ENCODE data around the gene OR2J1.
"Not testable (repeated sequence)": the region's sequence is repeated elsewhere in the genome, so short reads cannot be mapped to it uniquely, and the experiment has no call there.

The OR2J1 gene

DNA sequence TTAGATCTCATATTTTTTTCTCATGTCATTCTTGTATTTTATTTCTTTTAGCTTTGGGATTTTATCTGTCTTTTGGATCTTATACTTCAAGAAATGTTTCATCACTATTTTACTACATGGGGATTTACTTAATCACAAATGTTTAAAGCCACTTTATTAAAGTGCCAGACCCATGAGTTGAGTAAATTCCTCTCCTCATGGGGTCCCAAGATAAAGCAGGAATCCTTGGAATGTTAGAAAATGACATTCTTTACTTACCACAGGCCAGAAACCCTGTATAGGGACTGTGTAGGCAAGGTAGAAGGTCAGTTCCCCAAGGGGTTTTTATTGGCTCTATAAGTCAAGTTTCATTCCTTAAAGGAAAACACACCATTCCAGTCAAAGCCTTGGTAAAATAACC, 43.0 kb downstream of the OR2J1 start:
- Histone ChIP-seq H3K4me1 (no peaks in the 10 kb centered on the region), H3K27ac (no peak overlapping the region), H3K4me3 (no peak overlapping the region), H3K36me3 (no peaks in the 10 kb centered on the region), H3K27me3 (no peaks in the 10 kb centered on the region), H3K9me3 (no peaks in the 10 kb centered on the region)
- intact Hi-C loops (cut with DNase I; ENCODE audit: low total_unique reads) = no loop called here
- DNase-seq = no peak
- TF ChIP-seq, protein P1, sequence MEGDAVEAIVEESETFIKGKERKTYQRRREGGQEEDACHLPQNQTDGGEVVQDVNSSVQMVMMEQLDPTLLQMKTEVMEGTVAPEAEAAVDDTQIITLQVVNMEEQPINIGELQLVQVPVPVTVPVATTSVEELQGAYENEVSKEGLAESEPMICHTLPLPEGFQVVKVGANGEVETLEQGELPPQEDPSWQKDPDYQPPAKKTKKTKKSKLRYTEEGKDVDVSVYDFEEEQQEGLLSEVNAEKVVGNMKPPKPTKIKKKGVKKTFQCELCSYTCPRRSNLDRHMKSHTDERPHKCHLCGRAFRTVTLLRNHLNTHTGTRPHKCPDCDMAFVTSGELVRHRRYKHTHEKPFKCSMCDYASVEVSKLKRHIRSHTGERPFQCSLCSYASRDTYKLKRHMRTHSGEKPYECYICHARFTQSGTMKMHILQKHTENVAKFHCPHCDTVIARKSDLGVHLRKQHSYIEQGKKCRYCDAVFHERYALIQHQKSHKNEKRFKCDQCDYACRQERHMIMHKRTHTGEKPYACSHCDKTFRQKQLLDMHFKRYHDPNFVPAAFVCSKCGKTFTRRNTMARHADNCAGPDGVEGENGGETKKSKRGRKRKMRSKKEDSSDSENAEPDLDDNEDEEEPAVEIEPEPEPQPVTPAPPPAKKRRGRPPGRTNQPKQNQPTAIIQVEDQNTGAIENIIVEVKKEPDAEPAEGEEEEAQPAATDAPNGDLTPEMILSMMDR (IDR thresholded peaks at IDR 0.05) = no peak

GRCh38 chr6:29146179-29146578, 46.9 kb downstream of the OR2J1 start:
- Histone ChIP-seq H3K9me3 (no peaks in the 10 kb centered on the region), H3K4me3 (no peak overlapping the region), H3K27ac (no peak overlapping the region), H3K4me1 (no peaks in the 10 kb centered on the region), H3K36me3 (no peaks in the 10 kb centered on the region), H3K27me3 (no peaks in the 10 kb centered on the region)
- DNase-seq = no peak
- intact Hi-C loops (cut with DNase I; ENCODE audit: low total_unique reads) = no loop called here
- TF ChIP-seq, protein P1 (IDR thresholded peaks at IDR 0.05) = no peak

DNA sequence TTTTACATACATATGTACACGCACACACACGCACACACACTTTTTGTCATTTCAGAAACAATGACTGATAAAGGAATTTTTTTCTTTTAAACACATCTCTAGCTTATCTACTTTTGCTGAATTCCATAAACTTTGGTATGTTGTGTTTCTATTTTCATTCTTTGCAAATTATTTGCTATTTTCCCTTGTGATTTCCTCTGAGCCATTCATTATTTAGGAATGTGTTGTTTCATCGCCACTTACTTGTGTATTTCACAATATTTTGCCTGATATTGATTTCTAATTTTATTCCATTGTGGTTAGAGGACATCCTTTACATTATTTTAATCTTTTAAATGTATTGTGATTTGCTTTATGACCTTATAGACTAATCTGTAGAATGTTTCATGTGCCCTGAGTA, 47.8 kb downstream of the OR2J1 start:
- Histone ChIP-seq H3K4me3 (no peak overlapping the region), H3K27me3 (no peaks in the 10 kb centered on the region), H3K9me3 (no peaks in the 10 kb centered on the region), H3K27ac (no peak overlapping the region), H3K36me3 (no peaks in the 10 kb centered on the region), H3K4me1 (no peaks in the 10 kb centered on the region)
- TF ChIP-seq, protein P1 (IDR thresholded peaks at IDR 0.05) = no peak
- intact Hi-C loops (cut with DNase I; ENCODE audit: low total_unique reads) = no loop called here
- no peak for DNase-seq

DNA sequence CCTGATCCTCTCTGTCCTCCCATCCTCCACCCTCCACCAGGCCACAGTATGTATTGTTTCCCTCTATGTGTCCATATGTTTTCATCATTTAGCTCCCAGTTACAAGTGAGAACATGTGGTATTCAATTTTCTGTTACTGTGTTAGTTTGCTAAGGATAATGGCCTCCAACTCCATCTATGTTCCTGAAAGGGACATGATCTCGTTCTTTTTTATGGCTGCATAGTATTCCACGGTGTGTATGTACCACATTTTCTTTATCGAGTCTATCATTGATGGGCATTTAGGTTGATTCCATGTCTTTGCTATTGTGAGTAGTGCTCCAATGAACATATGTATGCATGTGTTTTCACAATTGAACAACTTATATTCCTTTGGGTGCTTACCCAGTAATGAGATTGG, 50.2 kb downstream of the OR2J1 start:
- H3K27me3 ChIP-seq; H3K36me3 ChIP-seq; H3K4me1 ChIP-seq; H3K9me3 ChIP-seq; intact Hi-C loops (cut with DNase I; ENCODE audit: low total_unique reads); DNase-seq; H3K27ac ChIP-seq; H3K4me3 ChIP-seq: not testable (repeated sequence)

All from tibial artery (tissue), 4 donors.